ENCODE data around the gene CDH13. TPM values are rescaled to one million over a fixed set of nuclear protein-coding genes. Genes with fewer than 3 reads are reported as not detected.
A peak's percentile ranks its signal among the peaks of the same experiment; 100 is the strongest.

CDH13 gene
- total RNA-seq, 3 donors from 2014 or later, result 4.9 to 11.2 (median 9.8) TPM

DNA sequence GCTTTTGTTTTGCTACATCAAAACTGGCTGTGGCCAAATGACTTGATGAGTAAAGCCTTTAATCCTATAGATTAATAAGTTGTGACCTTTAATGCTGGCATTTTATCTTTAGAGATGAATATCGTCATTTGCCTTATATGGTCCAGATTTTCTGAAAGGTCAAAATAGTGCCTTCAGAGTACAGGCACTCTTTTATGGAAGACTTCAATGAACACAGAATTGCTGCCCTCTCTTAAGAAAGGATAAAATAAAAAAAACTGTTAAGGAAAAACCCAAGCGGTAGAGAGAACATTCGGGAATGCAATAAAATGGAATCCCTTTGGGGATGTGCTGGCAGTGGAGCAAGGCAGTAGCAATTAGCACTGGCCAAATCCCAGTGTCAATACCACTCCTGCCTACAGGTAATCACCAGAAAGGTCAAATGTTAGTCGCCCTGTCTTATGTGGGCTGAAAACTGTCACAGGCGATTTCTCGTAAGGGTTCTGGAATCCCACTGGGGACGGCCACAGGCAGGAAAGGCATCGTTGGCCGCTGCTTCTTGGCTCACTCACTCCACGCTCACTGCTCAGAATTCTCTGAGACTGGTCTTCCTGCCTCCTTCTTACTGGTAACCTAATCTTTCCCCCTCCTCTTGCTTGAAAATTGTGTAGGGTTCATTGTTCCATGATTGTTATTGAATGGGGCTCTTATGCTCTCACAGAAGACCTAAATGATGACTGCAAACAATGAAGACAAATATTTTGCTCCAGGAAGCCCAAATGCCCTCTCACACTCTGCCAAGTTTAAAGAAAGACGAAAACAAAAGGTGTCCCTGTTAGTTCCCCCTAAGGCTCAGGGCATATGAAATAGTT, 1135.6 kb downstream of the CDH13 start:
- TF ChIP-seq, protein P1, sequence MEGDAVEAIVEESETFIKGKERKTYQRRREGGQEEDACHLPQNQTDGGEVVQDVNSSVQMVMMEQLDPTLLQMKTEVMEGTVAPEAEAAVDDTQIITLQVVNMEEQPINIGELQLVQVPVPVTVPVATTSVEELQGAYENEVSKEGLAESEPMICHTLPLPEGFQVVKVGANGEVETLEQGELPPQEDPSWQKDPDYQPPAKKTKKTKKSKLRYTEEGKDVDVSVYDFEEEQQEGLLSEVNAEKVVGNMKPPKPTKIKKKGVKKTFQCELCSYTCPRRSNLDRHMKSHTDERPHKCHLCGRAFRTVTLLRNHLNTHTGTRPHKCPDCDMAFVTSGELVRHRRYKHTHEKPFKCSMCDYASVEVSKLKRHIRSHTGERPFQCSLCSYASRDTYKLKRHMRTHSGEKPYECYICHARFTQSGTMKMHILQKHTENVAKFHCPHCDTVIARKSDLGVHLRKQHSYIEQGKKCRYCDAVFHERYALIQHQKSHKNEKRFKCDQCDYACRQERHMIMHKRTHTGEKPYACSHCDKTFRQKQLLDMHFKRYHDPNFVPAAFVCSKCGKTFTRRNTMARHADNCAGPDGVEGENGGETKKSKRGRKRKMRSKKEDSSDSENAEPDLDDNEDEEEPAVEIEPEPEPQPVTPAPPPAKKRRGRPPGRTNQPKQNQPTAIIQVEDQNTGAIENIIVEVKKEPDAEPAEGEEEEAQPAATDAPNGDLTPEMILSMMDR (IDR thresholded peaks at IDR 0.05), result no peak
- Histone ChIP-seq H3K9me3 (peaks cover 2% of the 10 kb centered on the region), H3K4me3 (no peak overlapping the region), H3K4me1 (ENCODE audit: low read depth) (no peaks in the 10 kb centered on the region), H3K36me3 (ENCODE audit: low read depth) (no peaks in the 10 kb centered on the region)
- ATAC-seq (no peak), DNase-seq (no peak)
- intact Hi-C loops (cut with DNase I, micrococcal nuclease), result no loop called here

DNA sequence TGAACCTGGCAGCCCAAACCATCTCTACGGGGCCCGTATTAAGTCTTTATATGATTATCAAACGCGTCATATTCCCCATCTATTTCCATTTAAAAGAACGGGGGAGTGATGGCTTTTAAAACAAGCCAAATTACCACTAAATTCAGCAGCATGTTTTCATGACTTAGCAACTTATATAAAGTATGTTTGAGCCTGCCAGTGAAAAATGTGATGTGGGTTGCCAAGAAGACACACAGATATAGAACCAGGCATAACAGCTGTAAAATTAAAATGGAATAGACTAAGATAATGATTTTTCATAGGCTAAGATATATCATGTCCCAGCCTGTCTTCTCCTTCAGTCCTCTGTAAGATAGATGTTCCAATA, 1136.2 kb downstream of the CDH13 start:
- ATAC-seq (no peak), DNase-seq (no peak)
- intact Hi-C loops (cut with DNase I, micrococcal nuclease), result no loop called here
- Histone ChIP-seq H3K9me3 (peaks cover 2% of the 10 kb centered on the region), H3K4me1 (ENCODE audit: low read depth) (no peaks in the 10 kb centered on the region), H3K36me3 (ENCODE audit: low read depth) (no peaks in the 10 kb centered on the region), H3K4me3 (no peak overlapping the region)
- TF ChIP-seq, protein P1 (IDR thresholded peaks at IDR 0.05), result no peak

DNA sequence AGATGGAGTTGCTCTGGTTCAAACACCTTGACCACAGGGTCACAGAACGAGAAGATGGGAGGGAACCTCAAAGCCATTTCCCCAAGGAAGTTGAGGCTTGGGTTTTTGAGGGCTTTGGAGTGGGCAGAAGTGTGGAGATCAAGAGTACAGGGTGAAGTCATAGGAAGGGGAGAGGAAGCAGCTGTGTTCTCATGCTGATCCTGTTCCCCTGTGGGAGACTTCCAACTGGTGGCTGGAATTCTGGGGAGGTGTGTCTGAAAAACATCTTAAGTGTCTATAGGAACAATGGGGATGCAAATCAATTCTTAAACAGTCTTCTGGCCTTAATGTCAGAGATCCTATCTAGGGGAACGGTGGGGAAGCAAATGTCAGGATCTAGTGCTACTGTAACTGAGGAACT, 1142.2 kb downstream of the CDH13 start:
- no peak for DNase-seq
- no peak for ATAC-seq
- intact Hi-C loops (cut with DNase I, micrococcal nuclease), result no loop called here
- H3K9me3 ChIP-seq, result no peaks in the 10 kb centered on the region
- no peaks in the 10 kb centered on the region for H3K4me1 ChIP-seq (ENCODE audit: low read depth)
- no peaks in the 10 kb centered on the region for H3K36me3 ChIP-seq (ENCODE audit: low read depth)
- TF ChIP-seq, protein P1 (IDR thresholded peaks at IDR 0.05), result no peak
- H3K4me3 ChIP-seq, result no peak overlapping the region

DNA sequence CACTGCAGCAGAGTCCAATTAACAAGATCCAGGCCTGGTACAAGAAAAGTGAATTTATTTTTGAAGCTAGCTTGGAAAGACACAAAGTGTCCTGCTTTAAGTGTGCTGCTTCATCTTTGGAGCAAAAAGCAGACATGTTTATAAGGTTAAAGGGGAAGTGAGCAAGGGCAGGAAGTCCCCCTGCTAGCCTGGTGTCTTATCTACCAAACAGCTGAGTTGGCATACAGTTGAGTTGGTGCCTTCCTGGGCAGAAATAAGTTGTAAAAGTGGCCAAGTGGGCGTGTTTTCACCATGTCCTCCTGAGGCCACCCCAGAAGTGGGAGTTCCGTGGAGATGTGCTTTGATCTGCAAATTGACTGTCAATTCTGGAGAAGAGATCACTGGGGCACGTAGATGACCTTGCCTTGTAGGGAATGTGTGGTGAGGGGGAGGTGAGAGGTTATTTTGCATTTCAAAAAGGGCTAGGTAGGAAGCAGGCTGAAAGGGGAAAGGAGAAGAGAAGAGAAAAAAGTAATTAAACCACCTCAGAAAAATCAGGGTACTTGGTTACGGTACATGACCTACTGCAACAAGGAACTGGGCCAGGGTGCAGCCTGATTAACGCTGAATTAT, 1142.7 kb downstream of the CDH13 start:
- H3K9me3 ChIP-seq, result no peaks in the 10 kb centered on the region
- peak; percentile 28 for ATAC-seq
- H3K36me3 ChIP-seq (ENCODE audit: low read depth), result no peaks in the 10 kb centered on the region
- TF ChIP-seq, protein P1 (IDR thresholded peaks at IDR 0.05), result no peak
- no peaks in the 10 kb centered on the region for H3K4me1 ChIP-seq (ENCODE audit: low read depth)
- intact Hi-C loops (cut with DNase I, micrococcal nuclease), result no loop called here
- no peak for DNase-seq
- H3K4me3 ChIP-seq, result no peak overlapping the region

DNA sequence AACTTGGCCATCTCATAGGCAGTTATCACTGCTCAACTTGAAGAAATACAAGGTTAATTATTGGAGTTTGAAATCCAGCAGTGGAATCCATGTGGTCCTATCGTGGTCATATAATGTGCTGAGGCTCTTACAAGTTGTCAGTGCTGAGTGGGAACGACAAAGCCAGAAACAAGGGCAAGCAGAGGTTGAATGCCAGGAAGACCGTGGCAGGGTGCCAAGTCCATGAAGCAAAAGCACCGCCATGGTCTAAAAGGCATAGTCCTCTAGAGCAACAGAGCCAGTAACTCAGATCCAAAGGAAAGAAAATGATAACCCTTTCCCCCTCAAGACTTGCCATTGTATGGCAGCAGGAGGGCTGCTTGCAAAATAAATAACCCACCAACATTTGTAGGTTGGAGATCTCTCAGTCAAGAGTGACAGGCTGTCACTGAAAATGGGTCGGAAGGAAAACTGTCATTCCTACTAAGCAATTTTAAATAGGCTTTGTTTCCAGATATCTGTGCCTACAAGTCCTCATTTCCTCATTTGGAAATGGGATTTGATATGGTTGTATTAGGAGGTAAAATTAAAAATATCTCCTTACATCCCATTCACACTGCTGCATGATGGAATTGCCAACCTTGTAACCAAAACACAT, 1144.7 kb downstream of the CDH13 start:
- intact Hi-C loops (cut with DNase I, micrococcal nuclease), result no loop called here
- no peaks in the 10 kb centered on the region for H3K9me3 ChIP-seq
- ATAC-seq (no peak), DNase-seq (no peak)
- no peaks in the 10 kb centered on the region for H3K36me3 ChIP-seq (ENCODE audit: low read depth)
- TF ChIP-seq, protein P1 (IDR thresholded peaks at IDR 0.05), result no peak
- H3K4me1 ChIP-seq (ENCODE audit: low read depth), result no peaks in the 10 kb centered on the region
- no peak overlapping the region for H3K4me3 ChIP-seq

All from mucosa of descending colon (tissue), 3 donors.